CD4-positive, CD25-positive, alpha-beta regulatory T cell (primary cell): ENCODE data around the gene CNKSR1. TPM values are rescaled to one million over a fixed set of nuclear protein-coding genes. Genes with fewer than 3 reads are reported as not detected.
A peak's percentile ranks its signal among the peaks of the same experiment; 100 is the strongest.

ENCODE experiments used
- ATAC-seq, 2 donors: fragments of 150-1000 bp; cut with Tn5 transposase; one replicate each; pipeline ENCODE4 v1.10.0; 2021; ENCODE audit warnings: low read depth in 2 of 2, moderate number of reproducible peaks in 2 of 2, moderate library complexity in 1 of 2
- DNase-seq, 3 donors: peaks; one replicate each; pipeline versions ENCODE4 v3.0.0 to v3.0.0-alpha.2; 2012 to 2022; ENCODE audit warnings: mixed read lengths in 1 of 3
- H3K27ac ChIP-seq: one replicate; pipeline ENCODE4 v1.7.0; 2013; ENCODE audit warnings: mild to moderate bottlenecking, low read length; ENCODE audit not compliant: insufficient read depth, poor library complexity, severe bottlenecking
- H3K27me3 ChIP-seq: one replicate; pipeline ENCODE4 v1.7.0; 2013; ENCODE audit warnings: low read length; ENCODE audit not compliant: control insufficient read depth, insufficient read depth
- H3K36me3 ChIP-seq: one replicate; pipeline ENCODE4 v1.7.0; 2013; ENCODE audit warnings: mild to moderate bottlenecking, low read length, moderate library complexity; ENCODE audit not compliant: control insufficient read depth, insufficient read depth
- H3K4me1 ChIP-seq: 2 replicates; pipeline ENCODE4 v1.7.0; 2013; ENCODE audit warnings: mild to moderate bottlenecking, low read length; ENCODE audit not compliant: insufficient read depth, control insufficient read depth, poor library complexity, severe bottlenecking
- H3K4me3 ChIP-seq: one replicate; pipeline ENCODE4 v1.7.0; 2013; ENCODE audit warnings: low read depth, mild to moderate bottlenecking, low read length, moderate library complexity
- H3K9me3 ChIP-seq, 2 experiments: 1 replicate in 1 of 2; 2 replicates in 1 of 2; pipeline ENCODE4 v1.7.0; 2013; ENCODE audit warnings: low read length in 2 of 2, mild to moderate bottlenecking in 1 of 2, moderate library complexity in 1 of 2; ENCODE audit not compliant: control insufficient read depth in 2 of 2
- H3K27ac Mint-ChIP-seq, 3 donors: one replicate each; pipeline ENCODE4 v1.8.0; 2020 to 2022; ENCODE audit warnings: mild to moderate bottlenecking in 3 of 3, mixed read lengths in 3 of 3, moderate library complexity in 2 of 3
- H3K27me3 Mint-ChIP-seq: one replicate; pipeline ENCODE4 v1.8.0; 2022; ENCODE audit warnings: mild to moderate bottlenecking, mixed read lengths
- H3K36me3 Mint-ChIP-seq: one replicate; pipeline ENCODE4 v1.8.0; 2020; ENCODE audit warnings: mixed read lengths
- H3K4me1 Mint-ChIP-seq, 4 donors: one replicate each; pipeline ENCODE4 v1.8.0; 2020 to 2022; ENCODE audit warnings: mixed read lengths in 4 of 4, mild to moderate bottlenecking in 1 of 4
- H3K4me3 Mint-ChIP-seq, 4 donors: one replicate each; pipeline ENCODE4 v1.8.0; 2020 to 2022; ENCODE audit warnings: mild to moderate bottlenecking in 4 of 4, mixed read lengths in 4 of 4, moderate library complexity in 3 of 4
- H3K9me3 Mint-ChIP-seq, 7 donors: one replicate each; pipeline ENCODE4 v1.8.0; 2020 to 2022; ENCODE audit warnings: mixed read lengths in 7 of 7, mild to moderate bottlenecking in 3 of 7, moderate library complexity in 2 of 7
- polyA plus RNA-seq, 4 donors: library from polyadenylated mRNA; unstranded; fragments of 300-500 nt; fragmentation: Illumina TruSeq; gene quantifications; one replicate each; pipeline ENCODE4 v1.2.3, GENCODE V29; 2021
- total RNA-seq: library from RNA; stranded (reverse); gene quantifications from one replicate; pipeline ENCODE4 v1.2.3, GENCODE V29; 2022

CNKSR1 gene
- total and polyA plus RNA-seq, 5 donors from 2014 or later, result 0.53 to 7.0 (median 2.3) TPM

DNA sequence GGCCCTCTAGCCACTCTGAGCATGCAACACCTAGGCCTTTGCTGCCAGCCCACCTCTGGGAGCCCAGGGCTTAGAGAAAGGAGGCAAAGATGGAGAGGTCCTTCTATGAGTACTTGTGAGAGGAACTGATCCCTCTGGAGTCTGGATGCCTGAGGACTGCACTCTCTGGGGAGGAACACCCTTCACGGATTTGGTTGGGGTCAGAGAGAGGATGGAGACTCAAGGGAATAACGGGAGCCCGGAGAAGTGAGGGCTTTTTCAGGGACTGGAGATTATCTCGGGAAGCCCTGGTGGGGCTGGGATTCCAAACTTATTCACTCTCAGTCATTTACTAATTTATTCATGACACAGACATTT, 8.1 kb upstream of the CNKSR1 start:
- peak overlapping the region; percentile 88 to 91 (median 89) for H3K4me3 Mint-ChIP-seq
- Histone ChIP-seq H3K27me3 (no peaks in the 10 kb centered on the region), H3K27ac (no peak overlapping the region), H3K4me1 (peaks cover 25% of the 10 kb centered on the region), H3K4me3 (no peak overlapping the region), H3K9me3 (no peaks in the 10 kb centered on the region), H3K36me3 (no peaks in the 10 kb centered on the region)
- no peaks in the 10 kb centered on the region for H3K36me3 Mint-ChIP-seq
- H3K9me3 Mint-ChIP-seq, result no peaks in the 10 kb centered on the region
- peaks cover 0 to 38% (median 9%) of the 10 kb centered on the region in 4 donors for H3K4me1 Mint-ChIP-seq
- ATAC-seq (no peak), DNase-seq (no peak)
- no peaks in the 10 kb centered on the region for H3K27me3 Mint-ChIP-seq
- H3K27ac Mint-ChIP-seq, result peak overlapping the region; percentile 87 to 93 (median 89)

DNA sequence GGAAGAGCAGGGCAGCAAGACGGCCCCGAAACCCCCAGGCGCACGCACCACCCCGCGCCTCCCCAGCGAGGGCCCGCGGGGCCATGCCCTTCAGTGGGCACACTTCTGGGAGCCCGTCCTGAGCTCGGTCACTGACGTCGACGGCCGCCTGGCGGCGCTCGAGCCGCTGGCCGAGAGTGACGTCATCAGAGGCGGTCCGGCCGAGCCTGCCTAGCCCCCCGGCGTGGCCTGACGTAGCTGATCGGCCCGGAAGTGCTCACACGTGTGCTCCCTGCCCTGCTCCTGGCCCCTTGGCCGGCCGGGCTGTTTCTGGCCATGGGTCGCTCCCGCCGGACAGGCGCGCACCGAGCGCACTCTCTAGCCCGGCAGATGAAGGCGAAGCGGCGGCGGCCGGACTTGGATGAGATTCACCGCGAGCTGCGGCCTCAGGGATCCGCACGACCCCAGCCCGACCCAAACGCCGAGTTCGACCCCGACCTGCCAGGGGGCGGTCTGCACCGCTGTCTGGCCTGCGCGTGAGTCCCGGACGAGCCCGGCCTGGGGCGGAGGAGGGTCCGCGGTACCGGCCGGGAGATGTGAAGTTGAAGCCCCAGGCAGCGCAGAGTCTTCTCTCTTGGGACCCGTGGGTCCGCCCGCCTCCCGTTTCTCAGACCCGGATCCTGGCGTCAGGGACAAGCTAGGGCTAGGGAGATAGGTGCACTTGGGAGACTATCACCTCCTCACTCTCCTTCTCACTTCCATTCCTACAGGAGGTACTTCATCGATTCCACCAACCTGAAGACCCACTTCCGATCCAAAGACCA, 7.4 kb upstream of the CNKSR1 start, which contains the start of gene ZNF593:
ZNF593 (plus strand) TSS at position 240 of the 803 bp plus-strand sequence; CDS start at position 316, 76 bp downstream.
- Mint-ChIP-seq H3K27me3 (no peaks in the 10 kb centered on the region), H3K4me1 (peaks cover 0 to 33% (median 10%) of the 10 kb centered on the region in 4 donors), H3K36me3 (no peaks in the 10 kb centered on the region), H3K4me3 (peak within 1 kb of the TSS; percentile 88 to 91 (median 89)), H3K9me3 (no peaks in the 10 kb centered on the region), H3K27ac (peak within 1 kb of the TSS; percentile 87 to 93 (median 89))
- Histone ChIP-seq H3K4me3 (peak within 1 kb of the TSS; percentile 82), H3K9me3 (no peaks in the 10 kb centered on the region), H3K27ac (peak within 1 kb of the TSS; percentile 75), H3K27me3 (no peaks in the 10 kb centered on the region), H3K4me1 (peaks cover 21% of the 10 kb centered on the region), H3K36me3 (no peaks in the 10 kb centered on the region)
- peak; percentile 76 to 90 (median 79) for DNase-seq
- ATAC-seq, result peak; percentile 87

DNA sequence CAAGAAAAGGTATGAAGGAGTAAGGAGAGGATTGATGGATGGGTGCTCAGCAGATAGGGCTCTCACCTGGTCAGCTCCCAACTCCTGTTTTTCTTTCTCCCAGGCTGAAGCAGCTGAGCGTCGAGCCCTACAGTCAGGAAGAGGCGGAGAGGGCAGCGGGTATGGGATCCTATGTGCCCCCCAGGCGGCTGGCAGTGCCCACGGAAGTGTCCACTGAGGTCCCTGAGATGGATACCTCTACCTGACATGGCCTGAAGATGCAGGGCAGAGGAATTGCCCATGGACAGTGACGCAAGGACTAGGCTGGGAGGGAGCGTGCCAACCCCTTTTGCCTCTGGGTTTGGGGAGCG, 6.8 kb upstream of the CNKSR1 start:
- peak overlapping the region in 2 of 3 donors; percentile 87 to 93 for H3K27ac Mint-ChIP-seq

DNA sequence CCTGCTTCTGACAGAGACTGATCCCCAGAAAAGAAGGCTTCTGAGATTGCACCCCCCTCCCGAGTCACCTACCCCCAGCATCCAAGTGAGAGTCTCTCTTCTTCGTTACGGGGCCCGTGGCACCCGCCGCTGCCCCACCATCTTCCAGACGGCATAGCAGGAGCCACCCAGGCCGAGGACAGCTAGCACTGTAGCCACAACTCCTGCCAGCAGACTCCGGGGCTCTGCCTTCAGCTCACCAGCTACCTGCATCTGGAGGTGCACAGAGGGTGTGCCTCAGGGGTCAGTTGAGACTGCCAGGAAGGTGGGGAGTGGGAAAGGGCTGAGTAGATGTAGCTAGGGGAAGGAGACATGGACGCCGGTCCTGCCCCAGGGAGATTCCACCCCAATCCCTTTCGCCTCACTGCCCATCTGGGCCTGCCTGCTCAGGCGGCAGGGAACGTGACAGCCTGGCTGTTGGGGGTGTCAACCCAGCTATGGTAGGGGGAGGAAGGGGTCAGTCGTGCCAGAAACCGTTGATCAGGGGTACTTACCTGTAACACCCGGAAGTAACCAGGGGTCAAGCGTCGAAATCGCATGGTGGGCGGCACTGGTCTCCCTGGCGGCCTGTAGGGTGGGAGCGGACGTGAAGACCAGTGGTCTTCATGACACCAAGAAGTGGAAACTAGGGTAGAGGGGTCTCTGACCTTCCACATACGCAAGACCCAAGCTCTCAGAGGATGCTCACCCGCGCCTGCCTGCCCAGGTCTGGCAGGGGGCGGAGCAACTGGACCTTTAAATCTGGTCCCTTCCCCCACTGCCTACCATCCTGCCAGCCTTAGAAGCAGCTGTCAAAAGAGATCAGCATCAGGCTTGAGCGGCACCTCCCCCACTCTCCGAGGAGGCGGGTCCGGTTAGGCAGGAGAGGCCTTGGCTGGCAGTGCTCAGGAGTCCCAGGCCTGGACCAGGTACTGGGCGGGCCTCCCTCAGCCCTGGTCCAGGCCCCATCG, 5.9 kb upstream of the CNKSR1 start, which contains the start of gene ZNF593OS:
ZNF593OS (minus strand) TSS at position 749 of the 989 bp plus-strand sequence; CDS start at position 578, 171 bp downstream.
- no peak within 1 kb of the TSS for H3K27ac ChIP-seq
- DNase-seq (no peak), ATAC-seq (no peak)
- no peaks in the 10 kb centered on the region for H3K27me3 ChIP-seq
- peak within 1 kb of the TSS; percentile 88 to 91 (median 89) for H3K4me3 Mint-ChIP-seq
- H3K27ac Mint-ChIP-seq, result peak within 1 kb of the TSS in 2 of 3 donors; percentile 87 to 93
- no peaks in the 10 kb centered on the region for H3K9me3 ChIP-seq
- H3K27me3 Mint-ChIP-seq, result no peaks in the 10 kb centered on the region
- peaks cover 21% of the 10 kb centered on the region for H3K4me1 ChIP-seq
- peaks cover 0 to 29% (median 10%) of the 10 kb centered on the region in 4 donors for H3K4me1 Mint-ChIP-seq
- H3K9me3 Mint-ChIP-seq, result no peaks in the 10 kb centered on the region
- H3K4me3 ChIP-seq, result no peak within 1 kb of the TSS
- no peaks in the 10 kb centered on the region for H3K36me3 ChIP-seq
- H3K36me3 Mint-ChIP-seq, result no peaks in the 10 kb centered on the region

More for the DNA sequence above, 6.8 kb upstream of the CNKSR1 start:
- H3K4me3 Mint-ChIP-seq, result peak overlapping the region; percentile 88 to 91 (median 89)
- peak overlapping the region; percentile 75 for H3K27ac ChIP-seq
- DNase-seq, result no peak
- H3K27me3 Mint-ChIP-seq, result no peaks in the 10 kb centered on the region
- peaks cover 0 to 32% (median 10%) of the 10 kb centered on the region in 4 donors for H3K4me1 Mint-ChIP-seq
- H3K27me3 ChIP-seq, result no peaks in the 10 kb centered on the region
- H3K36me3 ChIP-seq, result no peaks in the 10 kb centered on the region
- H3K9me3 Mint-ChIP-seq, result no peaks in the 10 kb centered on the region
- H3K36me3 Mint-ChIP-seq, result no peaks in the 10 kb centered on the region
- no peaks in the 10 kb centered on the region for H3K9me3 ChIP-seq
- no peak for ATAC-seq
- peak overlapping the region; percentile 82 for H3K4me3 ChIP-seq
- peaks cover 21% of the 10 kb centered on the region for H3K4me1 ChIP-seq

DNA sequence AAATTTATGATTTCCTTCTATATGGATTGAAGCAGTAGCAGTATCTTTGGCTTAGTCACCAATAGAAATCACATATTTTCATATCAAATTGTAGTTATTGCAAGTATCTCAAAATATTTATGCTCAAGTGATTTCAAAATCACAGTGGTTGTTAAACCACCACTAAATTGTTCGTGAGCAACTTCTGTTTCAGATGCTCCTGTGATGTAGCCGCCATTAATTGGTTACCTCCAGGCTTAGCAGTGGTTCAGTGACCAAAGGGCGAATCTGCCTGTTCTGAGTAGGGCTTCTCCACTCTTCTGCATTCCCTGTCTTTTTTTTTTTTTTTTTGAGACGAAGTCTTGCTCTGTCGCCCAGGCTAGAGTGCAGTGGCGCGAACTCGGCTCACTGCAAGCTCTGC, 1.9 kb upstream of the CNKSR1 start:
- no peak for ATAC-seq
- Histone ChIP-seq H3K36me3 (no peaks in the 10 kb centered on the region), H3K27me3 (no peaks in the 10 kb centered on the region), H3K4me1 (peaks cover 12% of the 10 kb centered on the region), H3K9me3 (no peaks in the 10 kb centered on the region), H3K4me3 (no peak overlapping the region), H3K27ac (no peak overlapping the region)
- no peaks in the 10 kb centered on the region for H3K27me3 Mint-ChIP-seq
- no peak for DNase-seq
- no peaks in the 10 kb centered on the region for H3K36me3 Mint-ChIP-seq
- H3K27ac Mint-ChIP-seq, result no peak overlapping the region
- no peaks in the 10 kb centered on the region for H3K9me3 Mint-ChIP-seq
- H3K4me3 Mint-ChIP-seq, result no peak overlapping the region
- peaks cover 0 to 15% (median 5%) of the 10 kb centered on the region in 4 donors for H3K4me1 Mint-ChIP-seq

DNA sequence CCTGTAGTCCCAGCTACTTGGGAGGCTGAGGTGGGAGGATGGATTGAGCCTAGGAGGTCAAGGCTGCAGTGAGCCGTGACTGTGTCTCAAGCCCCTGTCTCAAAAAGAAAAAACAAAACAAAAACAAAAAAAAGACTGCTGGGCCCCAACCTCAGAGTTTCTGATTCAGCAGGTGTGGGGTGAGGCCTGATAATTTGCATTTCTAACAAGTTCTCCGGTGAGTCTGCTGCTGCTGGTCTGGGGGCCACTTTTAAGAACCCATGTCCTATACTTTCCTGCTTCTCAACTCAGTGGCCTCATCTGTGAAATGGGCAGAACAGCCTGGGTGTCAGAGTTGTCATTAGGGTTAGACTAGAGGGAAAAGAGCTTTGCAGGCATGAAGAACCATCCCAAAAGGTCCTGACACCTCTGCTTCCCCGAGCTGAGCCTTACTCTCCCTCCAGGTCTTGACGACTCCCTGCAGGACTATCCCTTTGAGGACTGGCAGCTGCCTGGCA, 2.8 kb downstream of the CNKSR1 start:
- no peaks in the 10 kb centered on the region for H3K9me3 Mint-ChIP-seq
- Histone ChIP-seq H3K4me1 (no peaks in the 10 kb centered on the region), H3K27me3 (no peaks in the 10 kb centered on the region), H3K36me3 (no peaks in the 10 kb centered on the region), H3K27ac (no peak overlapping the region), H3K9me3 (no peaks in the 10 kb centered on the region), H3K4me3 (no peak overlapping the region)
- no peaks in the 10 kb centered on the region for H3K36me3 Mint-ChIP-seq
- no peak overlapping the region for H3K27ac Mint-ChIP-seq
- no peaks in the 10 kb centered on the region for H3K4me1 Mint-ChIP-seq
- DNase-seq, result no peak
- H3K27me3 Mint-ChIP-seq, result no peaks in the 10 kb centered on the region
- H3K4me3 Mint-ChIP-seq, result no peak overlapping the region
- ATAC-seq, result no peak

DNA sequence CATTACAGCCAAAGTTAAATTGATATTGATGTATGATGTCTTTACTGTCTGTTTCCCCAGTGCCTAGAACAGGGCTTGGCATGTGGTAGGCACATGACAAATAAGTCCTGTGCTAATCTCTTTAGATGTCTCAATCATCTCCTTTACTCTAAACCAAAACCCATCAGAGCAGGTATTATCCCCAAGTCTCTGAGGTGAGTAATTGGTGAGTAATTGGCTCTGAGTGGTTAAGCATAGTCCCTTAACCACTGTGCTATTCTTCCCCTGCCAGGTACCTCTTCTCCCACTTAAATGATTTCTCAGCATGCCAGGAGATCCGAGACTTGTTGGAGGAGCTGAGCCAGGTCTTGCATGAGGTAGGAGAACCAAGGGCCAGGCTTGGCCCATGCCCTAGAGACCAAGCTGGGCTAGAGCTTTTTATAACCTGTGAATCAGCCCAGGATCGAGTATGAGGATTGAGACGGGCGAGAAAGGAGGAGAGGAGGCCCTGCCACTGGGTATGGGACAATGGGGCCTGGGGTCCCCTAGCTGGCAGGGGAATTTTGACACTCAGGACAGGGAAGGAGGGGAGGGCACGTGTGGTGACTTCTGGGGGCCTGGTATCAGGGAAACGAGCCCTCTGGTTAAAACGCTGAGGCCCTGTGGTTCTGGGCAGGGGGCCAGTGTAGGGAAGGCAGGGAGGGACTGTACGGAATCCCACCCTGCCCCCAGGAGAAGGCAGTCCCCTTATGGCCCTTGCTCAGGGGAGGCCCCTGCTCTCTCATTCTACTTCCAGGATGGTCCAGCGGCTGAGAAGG, 4.5 kb downstream of the CNKSR1 start:
- DNase-seq (no peak), ATAC-seq (no peak)
- Histone ChIP-seq H3K9me3 (no peaks in the 10 kb centered on the region), H3K27me3 (no peaks in the 10 kb centered on the region), H3K4me3 (no peak overlapping the region), H3K36me3 (no peaks in the 10 kb centered on the region), H3K27ac (no peak overlapping the region), H3K4me1 (no peaks in the 10 kb centered on the region)
- H3K27ac Mint-ChIP-seq, result no peak overlapping the region
- H3K9me3 Mint-ChIP-seq, result no peaks in the 10 kb centered on the region
- H3K27me3 Mint-ChIP-seq, result no peaks in the 10 kb centered on the region
- peaks cover 3% of the 10 kb centered on the region for H3K36me3 Mint-ChIP-seq
- no peaks in the 10 kb centered on the region for H3K4me1 Mint-ChIP-seq
- no peak overlapping the region for H3K4me3 Mint-ChIP-seq
